ENCODE results near the gene SKAP2. TPM values are rescaled to one million over a fixed set of nuclear protein-coding genes. Genes with fewer than 3 reads are reported as not detected.

The SKAP2 gene
- total RNA-seq, 1 experiment from 2014 or later: 66.8 TPM

GRCh38 chr7:26699766-26700165, 164.6 kb downstream of the SKAP2 start:
- ChIA-PET POLR2A (interaction anchor here (0.6 kb wide), 1 partner anchor 148 kb away, joined by 3 read pairs; no protein-coding TSS in a partner anchor), CTCF (no interaction called here)
- Histone ChIP-seq H3K4me3 (ENCODE audit: low read depth in 2 of 2, low read length in 2 of 2) (no peak overlapping the region), H3K36me3 (ENCODE audit: control insufficient read depth, insufficient read depth, low read length) (no peaks in the 10 kb centered on the region), H3K4me1 (ENCODE audit: control insufficient read depth, insufficient read depth, low read length) (no peaks in the 10 kb centered on the region), H3K9me3 (ENCODE audit: control insufficient read depth, insufficient read depth, low read depth, low read length) (no peaks in the 10 kb centered on the region), H3K27me3 (ENCODE audit: control insufficient read depth, insufficient read depth, low read length) (no peaks in the 10 kb centered on the region), H3K27ac (ENCODE audit: low read length) (no peak overlapping the region)
- DNase-seq (ENCODE audit: low read depth, low spot score): no peak
- in situ Hi-C loops (cut with HindIII; ENCODE audit: low pct_unique_long_range_greater_than_20kb, low sequenced_read_pairs): no loop called here
- BruUV-seq (replicated peaks): no TSS peak
- intact Hi-C loops (cut with micrococcal nuclease; ENCODE audit: unreplicated experiment): no loop called here
- no peak for TF ChIP-seq SIN3A (IDR thresholded peaks at IDR 0.05; ENCODE audit: borderline replicate concordance, insufficient read depth, low read depth, low read length)
- TF ChIP-seq POLR2AphosphoS5 (IDR thresholded peaks at IDR 0.05; ENCODE audit: low read depth, low read length): no peak
- TF ChIP-seq TCF7L2 (IDR thresholded peaks at IDR 0.05; ENCODE audit: low read depth, low read length): no peak
- TF ChIP-seq, protein P1, sequence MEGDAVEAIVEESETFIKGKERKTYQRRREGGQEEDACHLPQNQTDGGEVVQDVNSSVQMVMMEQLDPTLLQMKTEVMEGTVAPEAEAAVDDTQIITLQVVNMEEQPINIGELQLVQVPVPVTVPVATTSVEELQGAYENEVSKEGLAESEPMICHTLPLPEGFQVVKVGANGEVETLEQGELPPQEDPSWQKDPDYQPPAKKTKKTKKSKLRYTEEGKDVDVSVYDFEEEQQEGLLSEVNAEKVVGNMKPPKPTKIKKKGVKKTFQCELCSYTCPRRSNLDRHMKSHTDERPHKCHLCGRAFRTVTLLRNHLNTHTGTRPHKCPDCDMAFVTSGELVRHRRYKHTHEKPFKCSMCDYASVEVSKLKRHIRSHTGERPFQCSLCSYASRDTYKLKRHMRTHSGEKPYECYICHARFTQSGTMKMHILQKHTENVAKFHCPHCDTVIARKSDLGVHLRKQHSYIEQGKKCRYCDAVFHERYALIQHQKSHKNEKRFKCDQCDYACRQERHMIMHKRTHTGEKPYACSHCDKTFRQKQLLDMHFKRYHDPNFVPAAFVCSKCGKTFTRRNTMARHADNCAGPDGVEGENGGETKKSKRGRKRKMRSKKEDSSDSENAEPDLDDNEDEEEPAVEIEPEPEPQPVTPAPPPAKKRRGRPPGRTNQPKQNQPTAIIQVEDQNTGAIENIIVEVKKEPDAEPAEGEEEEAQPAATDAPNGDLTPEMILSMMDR (IDR thresholded peaks at IDR 0.05): no peak
- TF ChIP-seq, protein P2, sequence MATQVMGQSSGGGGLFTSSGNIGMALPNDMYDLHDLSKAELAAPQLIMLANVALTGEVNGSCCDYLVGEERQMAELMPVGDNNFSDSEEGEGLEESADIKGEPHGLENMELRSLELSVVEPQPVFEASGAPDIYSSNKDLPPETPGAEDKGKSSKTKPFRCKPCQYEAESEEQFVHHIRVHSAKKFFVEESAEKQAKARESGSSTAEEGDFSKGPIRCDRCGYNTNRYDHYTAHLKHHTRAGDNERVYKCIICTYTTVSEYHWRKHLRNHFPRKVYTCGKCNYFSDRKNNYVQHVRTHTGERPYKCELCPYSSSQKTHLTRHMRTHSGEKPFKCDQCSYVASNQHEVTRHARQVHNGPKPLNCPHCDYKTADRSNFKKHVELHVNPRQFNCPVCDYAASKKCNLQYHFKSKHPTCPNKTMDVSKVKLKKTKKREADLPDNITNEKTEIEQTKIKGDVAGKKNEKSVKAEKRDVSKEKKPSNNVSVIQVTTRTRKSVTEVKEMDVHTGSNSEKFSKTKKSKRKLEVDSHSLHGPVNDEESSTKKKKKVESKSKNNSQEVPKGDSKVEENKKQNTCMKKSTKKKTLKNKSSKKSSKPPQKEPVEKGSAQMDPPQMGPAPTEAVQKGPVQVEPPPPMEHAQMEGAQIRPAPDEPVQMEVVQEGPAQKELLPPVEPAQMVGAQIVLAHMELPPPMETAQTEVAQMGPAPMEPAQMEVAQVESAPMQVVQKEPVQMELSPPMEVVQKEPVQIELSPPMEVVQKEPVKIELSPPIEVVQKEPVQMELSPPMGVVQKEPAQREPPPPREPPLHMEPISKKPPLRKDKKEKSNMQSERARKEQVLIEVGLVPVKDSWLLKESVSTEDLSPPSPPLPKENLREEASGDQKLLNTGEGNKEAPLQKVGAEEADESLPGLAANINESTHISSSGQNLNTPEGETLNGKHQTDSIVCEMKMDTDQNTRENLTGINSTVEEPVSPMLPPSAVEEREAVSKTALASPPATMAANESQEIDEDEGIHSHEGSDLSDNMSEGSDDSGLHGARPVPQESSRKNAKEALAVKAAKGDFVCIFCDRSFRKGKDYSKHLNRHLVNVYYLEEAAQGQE (IDR thresholded peaks at IDR 0.05; ENCODE audit: insufficient read depth in 1 of 2, low read depth in 2 of 2, low read length in 1 of 2): no peak
- no peak for ATAC-seq

DNA sequence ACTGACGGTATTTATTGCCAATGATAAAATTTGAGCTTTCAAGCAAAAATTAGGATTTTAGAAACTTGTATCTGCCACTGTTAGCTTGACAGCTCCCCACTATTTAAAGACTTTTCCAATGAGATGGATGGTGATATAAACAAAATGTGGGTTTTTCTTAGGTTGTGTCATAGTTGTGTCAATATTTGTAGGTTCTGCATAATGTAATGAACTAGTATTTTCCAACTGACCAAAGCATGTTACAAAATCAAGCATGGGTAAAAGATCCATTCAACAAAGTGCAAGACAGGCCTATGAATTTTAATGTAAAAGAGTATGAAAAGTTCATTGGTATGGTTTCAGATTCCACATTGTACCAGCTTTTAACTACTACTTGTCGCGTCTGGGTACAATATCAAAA, 165.6 kb downstream of the SKAP2 start:
- in situ Hi-C loops (cut with HindIII; ENCODE audit: low pct_unique_long_range_greater_than_20kb, low sequenced_read_pairs) (no loop called here), intact Hi-C loops (cut with micrococcal nuclease; ENCODE audit: unreplicated experiment) (no loop called here)
- TF ChIP-seq, protein P2 (IDR thresholded peaks at IDR 0.05; ENCODE audit: insufficient read depth in 1 of 2, low read depth in 2 of 2, low read length in 1 of 2): no peak
- TF ChIP-seq SIN3A (IDR thresholded peaks at IDR 0.05; ENCODE audit: borderline replicate concordance, insufficient read depth, low read depth, low read length): no peak
- no peak for TF ChIP-seq POLR2AphosphoS5 (IDR thresholded peaks at IDR 0.05; ENCODE audit: low read depth, low read length)
- no peak for TF ChIP-seq TCF7L2 (IDR thresholded peaks at IDR 0.05; ENCODE audit: low read depth, low read length)
- TF ChIP-seq, protein P1 (IDR thresholded peaks at IDR 0.05): no peak
- H3K27me3 ChIP-seq (ENCODE audit: control insufficient read depth, insufficient read depth, low read length): no peaks in the 10 kb centered on the region
- no peak overlapping the region for H3K27ac ChIP-seq (ENCODE audit: low read length)
- DNase-seq (ENCODE audit: low read depth, low spot score) (no peak), ATAC-seq (no peak)
- H3K4me1 ChIP-seq (ENCODE audit: control insufficient read depth, insufficient read depth, low read length): no peaks in the 10 kb centered on the region
- no peaks in the 10 kb centered on the region for H3K9me3 ChIP-seq (ENCODE audit: control insufficient read depth, insufficient read depth, low read depth, low read length)
- no peak overlapping the region for H3K4me3 ChIP-seq (ENCODE audit: low read depth in 2 of 2, low read length in 2 of 2)
- H3K36me3 ChIP-seq (ENCODE audit: control insufficient read depth, insufficient read depth, low read length): no peaks in the 10 kb centered on the region
- no TSS peak for BruUV-seq (replicated peaks)
- ChIA-PET POLR2A (interaction anchor here (0.6 kb wide), 1 partner anchor 149 kb away, joined by 3 read pairs; no protein-coding TSS in a partner anchor), CTCF (no interaction called here)

All from Panc1 (cell line).